CD14-positive monocyte (primary cell): ENCODE data around the gene ZNF430. TPM values are rescaled to one million over a fixed set of nuclear protein-coding genes. Genes with fewer than 3 reads are reported as not detected.

Experiments
- DNase-seq, 3 donors: peaks; one replicate each; pipeline ENCODE4 v3.0.0-alpha.2; 2011 to 2022
- H2AFZ ChIP-seq: 2 replicates; pipeline ENCODE4 v1.6.0; 2012; ENCODE audit warnings: mild to moderate bottlenecking, low read depth, low read length, inconsistent platforms; ENCODE audit not compliant: insufficient read depth, poor library complexity, severe bottlenecking
- H3K27ac ChIP-seq, 2 donors: 1 replicate in 1 of 2; 2 replicates in 1 of 2; pipeline ENCODE4 v1.5.1; 2012 to 2013; ENCODE audit warnings: low read length in 2 of 2, control low read depth in 1 of 2, inconsistent platforms in 1 of 2, low read depth in 1 of 2, mild to moderate bottlenecking in 1 of 2
- H3K27me3 ChIP-seq, 2 donors: one replicate each; pipeline versions ENCODE4 v1.6.0 to v1.6.1; 2011 to 2013; ENCODE audit warnings: low read length in 2 of 2; ENCODE audit not compliant: control insufficient read depth in 2 of 2, insufficient read depth in 2 of 2
- H3K36me3 ChIP-seq, 2 donors: replicated peaks in 1 of 2; 1 replicate in 1 of 2; 2 replicates in 1 of 2; pipeline versions ENCODE4 v1.5.1 to v1.6.1; 2012 to 2013; ENCODE audit warnings: low read length in 2 of 2, control low read depth in 1 of 2, inconsistent platforms in 1 of 2, mild to moderate bottlenecking in 1 of 2; ENCODE audit not compliant: insufficient read depth in 2 of 2, control insufficient read depth in 1 of 2
- H3K4me1 ChIP-seq, 2 donors: 1 replicate in 1 of 2; 2 replicates in 1 of 2; pipeline versions ENCODE4 v1.5.1 to v1.6.1; 2012 to 2013; ENCODE audit warnings: low read length in 2 of 2, control low read depth in 1 of 2, inconsistent platforms in 1 of 2, mild to moderate bottlenecking in 1 of 2, moderate library complexity in 1 of 2; ENCODE audit not compliant: insufficient read depth in 2 of 2, control insufficient read depth in 1 of 2
- H3K4me2 ChIP-seq: replicated peaks from 2 replicates; pipeline ENCODE3; 2012; ENCODE audit warnings: low read length, moderate library complexity, mild to moderate bottlenecking; ENCODE audit not compliant: poor library complexity, severe bottlenecking; ENCODE audit errors: extremely low read depth
- H3K4me3 ChIP-seq, 3 experiments: fragments of 200-600 bp in 1 of 3; sonication (generic) in 1 of 3; replicated peaks in 1 of 3; 1 replicate in 2 of 3; 2 replicates in 1 of 3; pipeline ENCODE4 v1.5.1; 2011 to 2013; ENCODE audit warnings: low read length in 3 of 3, mild to moderate bottlenecking in 3 of 3, control low read depth in 2 of 3, low read depth in 2 of 3, inconsistent platforms in 1 of 3, moderate library complexity in 1 of 3
- H3K79me2 ChIP-seq: 2 replicates; pipeline ENCODE4 v1.6.0; 2012; ENCODE audit warnings: mild to moderate bottlenecking, control low read depth, inconsistent platforms, low read length, moderate library complexity; ENCODE audit not compliant: insufficient read depth
- H3K9ac ChIP-seq: 2 replicates; pipeline ENCODE4 v1.6.0; 2017; ENCODE audit warnings: low read length, mild to moderate bottlenecking; ENCODE audit not compliant: insufficient read depth, poor library complexity, severe bottlenecking
- H3K9me3 ChIP-seq, 2 donors: replicated peaks in 1 of 2; 1 replicate in 1 of 2; 2 replicates in 1 of 2; pipeline versions ENCODE4 v1.5.1 to v1.6.1; 2012 to 2013; ENCODE audit warnings: low read length in 2 of 2, control low read depth in 1 of 2; ENCODE audit not compliant: control insufficient read depth in 1 of 2, insufficient read depth in 1 of 2
- H4K20me1 ChIP-seq: 2 replicates; pipeline ENCODE4 v1.6.0; 2012; ENCODE audit warnings: mild to moderate bottlenecking, low read length, control low read depth, moderate library complexity; ENCODE audit not compliant: insufficient read depth
- H3K27ac Mint-ChIP-seq, 7 donors: one replicate each; pipeline ENCODE4 v1.8.0; 2020; ENCODE audit warnings: mild to moderate bottlenecking in 7 of 7, mixed read lengths in 7 of 7, moderate library complexity in 6 of 7, inconsistent platforms in 2 of 7
- H3K27me3 Mint-ChIP-seq, 3 donors: one replicate each; pipeline ENCODE4 v1.8.0; 2021 to 2022; ENCODE audit warnings: low read depth in 3 of 3, mild to moderate bottlenecking in 3 of 3, mixed read lengths in 3 of 3, moderate library complexity in 3 of 3, inconsistent platforms in 1 of 3
- H3K36me3 Mint-ChIP-seq, 2 donors: one replicate each; pipeline ENCODE4 v1.8.0; 2020; ENCODE audit warnings: mixed read lengths in 2 of 2, inconsistent platforms in 1 of 2, mild to moderate bottlenecking in 1 of 2
- H3K4me1 Mint-ChIP-seq: one replicate; pipeline ENCODE4 v1.8.0; 2020; ENCODE audit warnings: mild to moderate bottlenecking, mixed read lengths
- H3K4me3 Mint-ChIP-seq, 2 donors: one replicate each; pipeline ENCODE4 v1.8.0; 2020; ENCODE audit warnings: mild to moderate bottlenecking in 2 of 2, mixed read lengths in 2 of 2, moderate library complexity in 1 of 2
- H3K9me3 Mint-ChIP-seq, 7 donors: one replicate each; pipeline ENCODE4 v1.8.0; 2020 to 2022; ENCODE audit warnings: mixed read lengths in 7 of 7, mild to moderate bottlenecking in 6 of 7, moderate library complexity in 6 of 7, inconsistent platforms in 2 of 7
- WGBS: methylation state at CpG from one replicate; pipeline ENCODE4 v1.1.5; 2013; ENCODE audit warnings: missing lambda C conversion rate; ENCODE audit not compliant: insufficient coverage; 5-methylcytosine and 5-hydroxymethylcytosine counted together
- intact Hi-C, 2 donors: fragments of 100-400 bp; cut with micrococcal nuclease; formaldehyde crosslinking; loops; one replicate each; pipeline versions ENCODE4 v1.15.0 to v1.15.1; 2023
- polyA plus RNA-seq, 3 donors: library from polyadenylated mRNA; depleted of rRNA in 1 of 3; unstranded in 2 of 3; stranded (reverse) in 1 of 3; fragments of 300-500 nt in 2 of 3; fragments of >200 nt in 1 of 3; fragmentation: Illumina TruSeq in 2 of 3; gene quantifications; 1 replicate in 2 of 3; 2 replicates in 1 of 3; pipeline ENCODE4 v1.2.3, GENCODE V29; 2012 to 2021
- TF ChIP-seq, protein P1 (sequence below): fragments of 200-600 bp; IDR thresholded peaks from one replicate; pipeline ENCODE4 v1.8.0; 2022; ENCODE audit warnings: antibody characterized with exemption, mild to moderate bottlenecking

ZNF430 gene
- polyA plus RNA-seq, 3 donors = 5.7 to 11.6 (median 8.8) TPM

- Mint-ChIP-seq H3K27ac (no peak overlapping the region), H3K4me1 (no peaks in the 10 kb centered on the region), H3K36me3 (peaks cover 60 to 83% of the 10 kb centered on the region in 2 donors), H3K27me3 (no peaks in the 10 kb centered on the region), H3K9me3 (peaks cover 22 to 81% (median 67%) of the 10 kb centered on the region in 7 donors), H3K4me3 (no peak overlapping the region)
- H3K27me3 ChIP-seq = no peaks in the 10 kb centered on the region
- no peak overlapping the region for H3K9ac ChIP-seq
- H3K4me1 ChIP-seq = no peaks in the 10 kb centered on the region
- 100% methylated on average over 5 of the region's 5 CpGs for WGBS
- peaks cover 74 to 93% of the 10 kb centered on the region in 2 donors for H3K36me3 ChIP-seq
- DNase-seq = no peak
- peaks cover 7% of the 10 kb centered on the region for H3K79me2 ChIP-seq
- H4K20me1 ChIP-seq = no peaks in the 10 kb centered on the region
- TF ChIP-seq, protein P1, sequence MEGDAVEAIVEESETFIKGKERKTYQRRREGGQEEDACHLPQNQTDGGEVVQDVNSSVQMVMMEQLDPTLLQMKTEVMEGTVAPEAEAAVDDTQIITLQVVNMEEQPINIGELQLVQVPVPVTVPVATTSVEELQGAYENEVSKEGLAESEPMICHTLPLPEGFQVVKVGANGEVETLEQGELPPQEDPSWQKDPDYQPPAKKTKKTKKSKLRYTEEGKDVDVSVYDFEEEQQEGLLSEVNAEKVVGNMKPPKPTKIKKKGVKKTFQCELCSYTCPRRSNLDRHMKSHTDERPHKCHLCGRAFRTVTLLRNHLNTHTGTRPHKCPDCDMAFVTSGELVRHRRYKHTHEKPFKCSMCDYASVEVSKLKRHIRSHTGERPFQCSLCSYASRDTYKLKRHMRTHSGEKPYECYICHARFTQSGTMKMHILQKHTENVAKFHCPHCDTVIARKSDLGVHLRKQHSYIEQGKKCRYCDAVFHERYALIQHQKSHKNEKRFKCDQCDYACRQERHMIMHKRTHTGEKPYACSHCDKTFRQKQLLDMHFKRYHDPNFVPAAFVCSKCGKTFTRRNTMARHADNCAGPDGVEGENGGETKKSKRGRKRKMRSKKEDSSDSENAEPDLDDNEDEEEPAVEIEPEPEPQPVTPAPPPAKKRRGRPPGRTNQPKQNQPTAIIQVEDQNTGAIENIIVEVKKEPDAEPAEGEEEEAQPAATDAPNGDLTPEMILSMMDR = no peak
- no peak overlapping the region for H3K4me2 ChIP-seq
- no peak overlapping the region for H2AFZ ChIP-seq
- H3K27ac ChIP-seq = no peak overlapping the region
- H3K4me3 ChIP-seq = no peak overlapping the region
- intact Hi-C loops = no loop called here
- peaks cover 53 to 86% of the 10 kb centered on the region in 2 donors for H3K9me3 ChIP-seq
Observed at GRCh38 chr19:21052902-21053301, 32.4 kb downstream of the ZNF430 start.

GRCh38 chr19:21065336-21065735, 44.9 kb downstream of the ZNF430 start:
- Histone ChIP-seq H3K9me3 (peaks cover 59 to 71% of the 10 kb centered on the region in 2 donors), H2AFZ (no peak overlapping the region), H4K20me1 (no peaks in the 10 kb centered on the region), H3K4me2 (no peak overlapping the region), H3K27ac (no peak overlapping the region), H3K36me3 (peaks cover 0 to 32% of the 10 kb centered on the region in 2 donors), H3K4me1 (no peaks in the 10 kb centered on the region), H3K4me3 (no peak overlapping the region), H3K9ac (no peak overlapping the region), H3K79me2 (no peaks in the 10 kb centered on the region), H3K27me3 (no peaks in the 10 kb centered on the region)
- DNase-seq = no peak
- Mint-ChIP-seq H3K9me3 (peaks cover 7 to 66% (median 57%) of the 10 kb centered on the region in 7 donors), H3K4me3 (no peak overlapping the region), H3K27ac (no peak overlapping the region), H3K27me3 (peaks cover 0 to 2% (median 0%) of the 10 kb centered on the region in 3 donors), H3K36me3 (peaks cover 15 to 49% of the 10 kb centered on the region in 2 donors), H3K4me1 (no peaks in the 10 kb centered on the region)
- intact Hi-C loops = no loop called here
- TF ChIP-seq, protein P1 = no peak
